Osteoblast (primary cell): Measurements from ENCODE around the gene RASSF7. TPM values are rescaled to one million over a fixed set of nuclear protein-coding genes. Genes with fewer than 3 reads are reported as not detected.

Source experiments
- DNase-seq: peaks from one replicate; pipeline ENCODE4 v3.0.0; 2011; ENCODE audit warnings: low spot score, mixed read lengths; ENCODE audit not compliant: insufficient read length; ENCODE audit errors: missing footprints
- H2AFZ ChIP-seq: 2 replicates; pipeline ENCODE4 v1.6.0; 2011; ENCODE audit warnings: mild to moderate bottlenecking, low read length
- H3K27ac ChIP-seq: 2 replicates; pipeline ENCODE4 v1.5.1; 2011; ENCODE audit warnings: mild to moderate bottlenecking, low read depth, low read length, moderate library complexity
- H3K27me3 ChIP-seq: 2 replicates; pipeline ENCODE4 v1.6.0; 2012; ENCODE audit warnings: mild to moderate bottlenecking, control low read depth, inconsistent platforms, low read length, moderate library complexity; ENCODE audit not compliant: insufficient read depth
- H3K36me3 ChIP-seq: 2 replicates; pipeline ENCODE4 v1.5.1; 2011; ENCODE audit warnings: mild to moderate bottlenecking, low read length, control low read depth, moderate library complexity; ENCODE audit not compliant: insufficient read depth
- H3K4me1 ChIP-seq: 2 replicates; pipeline ENCODE4 v1.5.1; 2011; ENCODE audit warnings: mild to moderate bottlenecking, low read length, control low read depth, moderate library complexity; ENCODE audit not compliant: insufficient read depth
- H3K4me2 ChIP-seq: 2 replicates; pipeline ENCODE4 v1.6.0; 2011; ENCODE audit warnings: mild to moderate bottlenecking, low read length; ENCODE audit not compliant: insufficient read depth
- H3K4me3 ChIP-seq: fragments of 200-600 bp; sonication (generic); 3 replicates; pipeline ENCODE4 v1.5.1; 2012; ENCODE audit warnings: mild to moderate bottlenecking, low read length, inconsistent platforms; ENCODE audit not compliant: insufficient read depth
- H3K79me2 ChIP-seq: 2 replicates; pipeline ENCODE4 v1.6.0; 2012; ENCODE audit warnings: mild to moderate bottlenecking, low read length, control low read depth, inconsistent platforms; ENCODE audit not compliant: insufficient read depth
- H3K9me3 ChIP-seq: 2 replicates; pipeline ENCODE4 v1.5.1; 2011; ENCODE audit warnings: low read depth, low read length, control low read depth
- H4K20me1 ChIP-seq: 2 replicates; pipeline ENCODE4 v1.6.0; 2012; ENCODE audit warnings: mild to moderate bottlenecking, low read length, control low read depth; ENCODE audit not compliant: insufficient read depth
- CTCF ChIP-seq: IDR thresholded peaks from 2 replicates; pipeline ENCODE4 v1.5.1; 2011; ENCODE audit warnings: mild to moderate bottlenecking, low read depth, low read length, moderate library complexity; ENCODE audit errors: extremely low read depth
- total RNA-seq: library from RNA; depleted of rRNA; stranded (reverse); fragments of >200 nt; gene quantifications from 2 replicates; pipeline ENCODE4 v1.2.3, GENCODE V29; 2012

The RASSF7 gene
- total RNA-seq, 1 donor, result 6.2 TPM

- Histone ChIP-seq H3K36me3 (no peaks in the 10 kb centered on the region), H3K79me2 (no peaks in the 10 kb centered on the region), H3K4me2 (no peak overlapping the region), H3K27ac (no peak overlapping the region), H2AFZ (no peak overlapping the region), H4K20me1 (peaks cover 7% of the 10 kb centered on the region), H3K4me3 (no peak overlapping the region), H3K27me3 (peaks cover 11% of the 10 kb centered on the region), H3K4me1 (peaks cover 8% of the 10 kb centered on the region), H3K9me3 (no peaks in the 10 kb centered on the region)
- DNase-seq, result peak; percentile 83
- TF ChIP-seq CTCF, result no peak
Observed at GRCh38 chr11:563066-563811, 2.5 kb downstream of the RASSF7 start.

GRCh38 chr11:563812-564578 lies 3.2 kb downstream of the RASSF7 start:
- H3K27me3 ChIP-seq, result peaks cover 11% of the 10 kb centered on the region
- H3K9me3 ChIP-seq, result no peaks in the 10 kb centered on the region
- H3K4me1 ChIP-seq, result peaks cover 10% of the 10 kb centered on the region
- H3K79me2 ChIP-seq, result no peaks in the 10 kb centered on the region
- no peak overlapping the region for H2AFZ ChIP-seq
- no peak overlapping the region for H3K4me3 ChIP-seq
- H4K20me1 ChIP-seq, result peaks cover 7% of the 10 kb centered on the region
- TF ChIP-seq CTCF, result no peak
- no peak overlapping the region for H3K4me2 ChIP-seq
- no peak overlapping the region for H3K27ac ChIP-seq
- H3K36me3 ChIP-seq, result no peaks in the 10 kb centered on the region
- peak; percentile 89 for DNase-seq

GRCh38 chr11:565921-566509 lies 5.2 kb downstream of the RASSF7 start:
- no peak overlapping the region for H2AFZ ChIP-seq

More at GRCh38 chr11:565921-566509, 5.2 kb downstream of the RASSF7 start:
- no peaks in the 10 kb centered on the region for H3K79me2 ChIP-seq
- no peak for TF ChIP-seq CTCF
- H3K27ac ChIP-seq, result no peak overlapping the region
- no peaks in the 10 kb centered on the region for H3K36me3 ChIP-seq
- H3K4me2 ChIP-seq, result no peak overlapping the region
- DNase-seq, result no peak
- H3K4me3 ChIP-seq, result no peak overlapping the region
- no peaks in the 10 kb centered on the region for H3K9me3 ChIP-seq
- H4K20me1 ChIP-seq, result peaks cover 7% of the 10 kb centered on the region
- H3K27me3 ChIP-seq, result peaks cover 14% of the 10 kb centered on the region
- H3K4me1 ChIP-seq, result peaks cover 6% of the 10 kb centered on the region
